B cell (primary cell): ENCODE data around the gene GLT1D1. TPM values are rescaled to one million over a fixed set of nuclear protein-coding genes. Genes with fewer than 3 reads are reported as not detected.

Experiments
- ATAC-seq: fragments of 200-7000 bp; cut with Tn5 transposase; one replicate; pipeline ENCODE4 v1.10.0; 2021; ENCODE audit warnings: low read depth, mild to moderate bottlenecking, moderate number of reproducible peaks, moderate library complexity
- CTCF ChIA-PET: fragments of 350-600 bp; sonication (Branson Sonifier 250); formaldehyde crosslinking; loops from one replicate; lab custom pipeline; 2021; ENCODE audit warnings: antibody characterized with exemption, inconsistent platforms; lab: Charles Lee
- POLR2A ChIA-PET: fragments of 350-600 bp; sonication (Branson Sonifier 250); formaldehyde crosslinking; loops from one replicate; lab custom pipeline; 2021; ENCODE audit warnings: antibody characterized with exemption; lab: Charles Lee
- DNase-seq: peaks from one replicate; pipeline ENCODE4 v3.0.0; 2013
- H2AFZ ChIP-seq: 2 replicates; pipeline ENCODE4 v1.6.1; 2012; ENCODE audit warnings: mild to moderate bottlenecking, low read depth, low read length; ENCODE audit not compliant: insufficient read depth, poor library complexity, severe bottlenecking
- H3K27ac ChIP-seq, 2 donors: 1 replicate in 1 of 2; 2 replicates in 1 of 2; pipeline ENCODE4 v1.5.1; 2012 to 2013; ENCODE audit warnings: low read length in 2 of 2, mild to moderate bottlenecking in 2 of 2, moderate library complexity in 1 of 2
- H3K27me3 ChIP-seq, 4 experiments: fragments of 200-600 bp in 1 of 4; sonication (generic) in 1 of 4; replicated peaks in 1 of 4; 1 replicate in 2 of 4; 2 replicates in 2 of 4; pipeline versions ENCODE4 v1.6.1 to v1.7.0; 2013 to 2016; ENCODE audit warnings: low read length in 3 of 4, mild to moderate bottlenecking in 2 of 4, mixed read lengths in 1 of 4, moderate library complexity in 1 of 4; ENCODE audit not compliant: insufficient read depth in 4 of 4, control insufficient read depth in 3 of 4; ENCODE audit errors: control extremely low read depth in 1 of 4
- H3K36me3 ChIP-seq, 2 experiments: replicated peaks in 1 of 2; 1 replicate in 1 of 2; 2 replicates in 1 of 2; pipeline versions ENCODE4 v1.6.1 to v1.7.1; 2013; ENCODE audit warnings: low read length in 1 of 2; ENCODE audit not compliant: insufficient read depth in 2 of 2, control insufficient read depth in 1 of 2; ENCODE audit errors: control extremely low read depth in 1 of 2, extremely low read depth in 1 of 2
- H3K4me1 ChIP-seq, 2 donors: fragments of 200-600 bp in 1 of 2; sonication (generic) in 1 of 2; 1 replicate in 1 of 2; 2 replicates in 1 of 2; pipeline versions ENCODE4 v1.5.1 to v1.6.1; 2013 to 2017; ENCODE audit warnings: low read length in 2 of 2; ENCODE audit not compliant: control insufficient read depth in 2 of 2, insufficient read depth in 2 of 2
- H3K4me2 ChIP-seq: replicated peaks from 2 replicates; pipeline ENCODE3; 2012; ENCODE audit warnings: mild to moderate bottlenecking, low read depth, low read length; ENCODE audit not compliant: poor library complexity, severe bottlenecking
- H3K4me3 ChIP-seq, 5 experiments: fragments of 200-600 bp in 1 of 5; sonication (generic) in 1 of 5; 1 replicate in 3 of 5; 2 replicates in 2 of 5; pipeline versions ENCODE4 v1.5.1 to v1.7.0; 2011 to 2016; ENCODE audit warnings: low read length in 4 of 5, mild to moderate bottlenecking in 4 of 5, low read depth in 2 of 5, control low read depth in 1 of 5, moderate library complexity in 1 of 5; ENCODE audit not compliant: insufficient read depth in 1 of 5; ENCODE audit errors: control extremely low read depth in 1 of 5, extremely low read depth in 1 of 5
- H3K79me2 ChIP-seq: fragments of 200-600 bp; sonication (generic); one replicate; pipeline ENCODE4 v1.6.0; 2016; ENCODE audit warnings: low read length; ENCODE audit not compliant: control insufficient read depth, insufficient read depth
- H3K9ac ChIP-seq: fragments of 200-600 bp; sonication (generic); 2 replicates; pipeline ENCODE4 v1.6.1; 2017; ENCODE audit warnings: mild to moderate bottlenecking, low read length, moderate library complexity
- H3K9me3 ChIP-seq, 3 donors: one replicate each; pipeline versions ENCODE4 v1.6.1 to v1.7.1; 2013; ENCODE audit warnings: low read length in 2 of 3; ENCODE audit not compliant: control insufficient read depth in 2 of 3, insufficient read depth in 1 of 3; ENCODE audit errors: control extremely low read depth in 1 of 3
- H4K20me1 ChIP-seq: 2 replicates; pipeline ENCODE4 v1.6.0; 2012; ENCODE audit warnings: mild to moderate bottlenecking, low read length; ENCODE audit not compliant: insufficient read depth, control insufficient read depth, poor library complexity, severe bottlenecking
- H3K27ac Mint-ChIP-seq: one replicate; pipeline ENCODE4 v1.8.0; 2021; ENCODE audit warnings: mixed read lengths
- H3K27me3 Mint-ChIP-seq: one replicate; pipeline ENCODE4 v1.8.0; 2021; ENCODE audit warnings: mixed read lengths
- H3K4me1 Mint-ChIP-seq: one replicate; pipeline ENCODE4 v1.8.0; 2021; ENCODE audit warnings: mixed read lengths
- H3K4me3 Mint-ChIP-seq: one replicate; pipeline ENCODE4 v1.8.0; 2021; ENCODE audit warnings: mixed read lengths
- H3K9me3 Mint-ChIP-seq: one replicate; pipeline ENCODE4 v1.8.0; 2022; ENCODE audit warnings: mixed read lengths; ENCODE audit not compliant: insufficient read depth
- CTCF ChIP-seq: fragments of 200-600 bp; IDR thresholded peaks from one replicate; pipeline ENCODE4 v1.8.0; 2022; ENCODE audit warnings: antibody characterized with exemption, mild to moderate bottlenecking
- EZH2 ChIP-seq: IDR thresholded peaks from 2 replicates; pipeline ENCODE4 v1.6.1; 2012; ENCODE audit warnings: borderline replicate concordance, low read depth, mild to moderate bottlenecking, moderate library complexity, low read length; ENCODE audit not compliant: insufficient read depth, poor library complexity, severe bottlenecking
- WGBS: methylation state at CpG from one replicate; pipeline ENCODE4 v1.1.5; 2013; ENCODE audit warnings: missing lambda C conversion rate; ENCODE audit not compliant: insufficient coverage; 5-methylcytosine and 5-hydroxymethylcytosine counted together
- intact Hi-C: fragments of 100-400 bp; cut with micrococcal nuclease; formaldehyde crosslinking; loops from one replicate; pipeline ENCODE4 v1.10.0; 2022
- polyA plus RNA-seq: library from polyadenylated mRNA; depleted of rRNA; stranded (reverse); fragments of >200 nt; gene quantifications from 2 replicates; pipeline ENCODE4 v1.2.3, GENCODE V29; 2012
- total RNA-seq, 2 donors: library from RNA; stranded (reverse); fragments of 120-200 nt in 1 of 2; gene quantifications; 1 replicate in 1 of 2; 2 replicates in 1 of 2; pipeline versions ENCODE4 v1.2.3 to v1.2.4, GENCODE V29; 2013 to 2022

Gene GLT1D1
- total and polyA plus RNA-seq, 2 donors (not counting 1 experiment from before 2014, with no cell fraction given) = 0.22 to 0.49 TPM

GRCh38 chr12:128823916-128824839 is 29.1 kb upstream of the GLT1D1 start, which contains the start of gene SLC15A4:
TSS of gene SLC15A4 (minus strand) at chr12:128823958. CDS start at chr12:128823943, 15 bp downstream.
- peaks cover 47% of the 10 kb centered on the region for H3K4me1 Mint-ChIP-seq
- Histone ChIP-seq H3K27me3 (no peaks in the 10 kb centered on the region), H3K9ac (peak within 1 kb of the TSS; percentile 83), H4K20me1 (peaks cover 35% of the 10 kb centered on the region), H2AFZ (peak within 1 kb of the TSS; percentile 92), H3K4me2 (peak within 1 kb of the TSS; percentile 99), H3K79me2 (peaks cover 49% of the 10 kb centered on the region), H3K4me3 (peak within 1 kb of the TSS; percentile 56 to 93 (median 67)), H3K9me3 (peaks cover 0 to 6% (median 0%) of the 10 kb centered on the region in 3 donors), H3K4me1 (peaks cover 41 to 59% of the 10 kb centered on the region in 2 donors), H3K36me3 (peaks cover 0 to 10% of the 10 kb centered on the region in 2 experiments), H3K27ac (peak within 1 kb of the TSS; percentile 69 to 82)
- intact Hi-C loops = loop anchor here (2.0 to 10.0 kb wide), 2 partner anchors 27 to 91 kb away; no protein-coding TSS in a partner anchor
- peak; percentile 83 for ATAC-seq
- DNase-seq = peak; percentile 95
- H3K27me3 Mint-ChIP-seq = no peaks in the 10 kb centered on the region
- ChIA-PET CTCF (interaction anchor here (1.4 to 6.1 kb wide), 3 partner anchors 14 to 35 kb away, joined by 4 to 26 read pairs (median 10); no protein-coding TSS in a partner anchor), POLR2A (interaction anchor here (0.7 to 1.8 kb wide), 4 partner anchors 10 to 29 kb away, joined by 4 to 11 read pairs (median 6); no protein-coding TSS in a partner anchor)
- peak within 1 kb of the TSS; percentile 88 for H3K4me3 Mint-ChIP-seq
- no peaks in the 10 kb centered on the region for H3K9me3 Mint-ChIP-seq
- 9% methylated on average over 62 of the region's 63 CpGs for WGBS
- no peak for TF ChIP-seq CTCF
- no peak for TF ChIP-seq EZH2
- H3K27ac Mint-ChIP-seq = peak within 1 kb of the TSS; percentile 89
